K562 (cell line): ENCODE data around the gene IDUA. TPM values are rescaled to one million over a fixed set of nuclear protein-coding genes. Genes with fewer than 3 reads are reported as not detected.
A peak's percentile ranks its signal among the peaks of the same experiment; 100 is the strongest.

Source experiments
- ATAC-seq: fragments of 200-7000 bp; cut with Tn5 transposase; 3 replicates; pipeline ENCODE4 v1.9.1; 2020; ENCODE audit warnings: moderate library complexity
- BruUV-seq: library from RNA; stranded (reverse); fragments of 400-500 nt; replicated peaks from 2 replicates; lab custom pipeline; 2021; lab: Mats Ljungman, UMichigan
- CTCF ChIA-PET: fragments of 300-600 bp; formaldehyde crosslinking; extraction: SDS; loops from one replicate; lab custom pipeline; 2021; ENCODE audit warnings: low intra/inter-chr PET ratio; lab: Yijun Ruan, JAX
- POLR2A ChIA-PET: fragments of 300-600, 350-650 bp; sonication (Branson Sonifier 250); formaldehyde crosslinking; extraction: SDS; loops from one replicate; lab custom pipeline; 2021; ENCODE audit warnings: antibody characterized with exemption, inconsistent platforms; lab: Yijun Ruan, JAX
- DNase-seq, 4 experiments: peaks; one replicate each; pipeline versions ENCODE4 v3.0.0 to v3.0.0-alpha.2; 2011 to 2018; ENCODE audit warnings: low spot score in 3 of 4, mixed read lengths in 3 of 4; ENCODE audit errors: extremely low read depth in 1 of 4
- FAIRE-seq: peaks from 2 replicates; lab custom pipeline; 2011; peaks lifted over from hg19 to GRCh38; lab: Jason Lieb, UNC
- H2AFZ ChIP-seq: 2 replicates; pipeline ENCODE4 v1.6.0; 2011; ENCODE audit warnings: low read depth, low read length, control low read depth, inconsistent platforms
- H3K27ac ChIP-seq: fragments of 200-600 bp; 3 replicates; pipeline ENCODE4 v1.8.0; 2011; ENCODE audit warnings: low read depth, mild to moderate bottlenecking, control low read depth, inconsistent platforms, low read length, moderate library complexity, mixed read lengths; ENCODE audit errors: extremely low read depth
- H3K27me3 ChIP-seq, 2 experiments: fragments of 300-600 bp in 1 of 2; 2 replicates in 1 of 2; 3 replicates in 1 of 2; pipeline versions ENCODE4 v1.6.0 to v1.8.0; 2011; ENCODE audit warnings: inconsistent platforms in 2 of 2, low read length in 2 of 2, mild to moderate bottlenecking in 1 of 2, mixed read lengths in 1 of 2, moderate library complexity in 1 of 2; ENCODE audit not compliant: control insufficient read depth in 2 of 2, insufficient read depth in 2 of 2
- H3K36me3 ChIP-seq: fragments of 300-600 bp; 3 replicates; pipeline ENCODE4 v1.8.0; 2011; ENCODE audit warnings: mild to moderate bottlenecking, low read length, inconsistent platforms; ENCODE audit not compliant: control insufficient read depth, insufficient read depth
- H3K4me1 ChIP-seq, 2 experiments: fragments of 200-600 bp in 1 of 2; replicated peaks in 1 of 2; 2 replicates in 1 of 2; 3 replicates in 1 of 2; pipeline versions ENCODE4 v1.5.1 to v1.8.0; 2011; ENCODE audit warnings: inconsistent platforms in 2 of 2, low read length in 2 of 2, mild to moderate bottlenecking in 1 of 2, mixed read lengths in 1 of 2, moderate library complexity in 1 of 2; ENCODE audit not compliant: control insufficient read depth in 2 of 2, insufficient read depth in 2 of 2
- H3K4me2 ChIP-seq: 2 replicates; pipeline ENCODE4 v1.6.1; 2011; ENCODE audit warnings: low read length, control low read depth, inconsistent platforms, mixed read lengths; ENCODE audit not compliant: insufficient read depth
- H3K4me3 ChIP-seq: fragments of 200-600 bp; sonication (generic), shearing (Covaris generic); 2 replicates; pipeline ENCODE4 v1.5.1; 2016; ENCODE audit warnings: control low read depth, inconsistent platforms
- H3K79me2 ChIP-seq: fragments of 200-600 bp; 3 replicates; pipeline ENCODE4 v1.8.0; 2011; ENCODE audit warnings: low read length, inconsistent platforms; ENCODE audit not compliant: control insufficient read depth, insufficient read depth
- H3K9ac ChIP-seq, 2 experiments: 2 replicates each; pipeline versions ENCODE4 v1.6.0 to v1.6.1; 2011; ENCODE audit warnings: low read depth in 2 of 2, low read length in 2 of 2, control low read depth in 1 of 2, inconsistent platforms in 1 of 2, mild to moderate bottlenecking in 1 of 2, mixed read lengths in 1 of 2; ENCODE audit not compliant: insufficient read depth in 1 of 2
- H3K9me1 ChIP-seq: one replicate; pipeline ENCODE4 v1.6.0; 2011; ENCODE audit warnings: inconsistent platforms, mild to moderate bottlenecking, low read length, moderate library complexity; ENCODE audit not compliant: control insufficient read depth, insufficient read depth
- H3K9me3 ChIP-seq: replicated peaks from 2 replicates; pipeline ENCODE4 v1.5.1; 2011; ENCODE audit warnings: low read depth, low read length, inconsistent platforms; ENCODE audit not compliant: control insufficient read depth, insufficient read depth
- H4K20me1 ChIP-seq: replicated peaks from 2 replicates; pipeline ENCODE4 v1.6.1; 2011; ENCODE audit warnings: low read length, inconsistent platforms, mixed read lengths; ENCODE audit not compliant: control insufficient read depth, insufficient read depth
- RBFOX2 ChIP-seq: fragments of 200-400 bp; formaldehyde crosslinking; IDR thresholded peaks from 2 replicates; pipeline ENCODE4 v1.6.1; 2017; ENCODE audit warnings: low read depth, mild to moderate bottlenecking, low read length, moderate library complexity
- RNF219 ChIP-seq: fragments of 250-450 bp; sonication (Bioruptor Pico); IDR thresholded peaks from 2 replicates; pipeline ENCODE4 v1.5.0; 2022; ENCODE audit warnings: mild to moderate bottlenecking
- TBL1XR1 ChIP-seq, 2 experiments: IDR thresholded peaks; 2 replicates each; pipeline ENCODE4 v1.6.1; 2012; ENCODE audit warnings: improper control_type of control experiment in 2 of 2, low read length in 2 of 2, mild to moderate bottlenecking in 1 of 2
- ZNF699 ChIP-seq: fragments of 250-450 bp; sonication (Bioruptor Pico); IDR thresholded peaks from 2 replicates; pipeline ENCODE4 v1.8.0; 2021; ENCODE audit warnings: mild to moderate bottlenecking, moderate library complexity; ENCODE audit not compliant: insufficient replicate concordance
- WGBS: fragments of 100-300 bp; shearing (Covaris generic); methylation state at CpG from one replicate; pipeline ENCODE4 v1.1.6; 2016; ENCODE audit warnings: low coverage, mixed read lengths; ENCODE audit not compliant: insufficient coverage; ENCODE audit errors: missing lambda C conversion rate; 5-methylcytosine and 5-hydroxymethylcytosine counted together
- in situ Hi-C: fragments of 300-500 bp; cut with MboI; formaldehyde crosslinking; loops from 4 replicates; pipeline ENCODE4 v1.15.0; 2018; ENCODE audit warnings: inconsistent platforms, mixed read lengths
- intact Hi-C: fragments of 100-400 bp; cut with micrococcal nuclease; formaldehyde crosslinking; loops from 2 replicates; pipeline ENCODE4 v1.14.2; 2022
- polyA plus RNA-seq, 8 experiments: library from polyadenylated mRNA; depleted of rRNA in 4 of 8; stranded (reverse) in 5 of 8; unstranded in 3 of 8; fragments of >200 nt; fragmentation: Nextera tagmentation in 2 of 8; fragmentation: Illumina TruSeq in 1 of 8; extraction: Ambion mirVana in 2 of 8; extraction: Trizol in 1 of 8; gene quantifications; 2 replicates each; pipeline versions ENCODE4 v1.2.1 to v1.2.3, GENCODE V29; 2011 to 2014; ENCODE audit warnings: inconsistent platforms in 1 of 8, missing spikeins in 1 of 8
- total RNA-seq, 7 experiments: library from RNA; depleted of rRNA in 6 of 7; stranded (reverse); fragments of >200 nt in 6 of 7; fragmentation: Illumina TruSeq in 2 of 7; extraction: Trizol in 2 of 7; gene quantifications; 2 replicates each; pipeline versions ENCODE4 v1.2.1 to v1.2.3, GENCODE V29; 2011 to 2021; ENCODE audit warnings: low replicate concordance in 1 of 7

Gene IDUA
- total and polyA plus RNA-seq, 9 of the 15 experiments (the other 6 are each of a cell fraction or from before 2014, with no cell fraction given) = 0.04 to 16.1 (median 1.2) TPM

GRCh38 chr4:1004557-1005485 is 18.0 kb downstream of the IDUA start:
- FAIRE-seq = no peak

More at GRCh38 chr4:1004557-1005485, 18.0 kb downstream of the IDUA start:
- DNase-seq (no peak), ATAC-seq (no peak)
- BruUV-seq = no TSS peak
- H3K4me3 ChIP-seq = no peak overlapping the region
- H3K36me3 ChIP-seq = no peaks in the 10 kb centered on the region
- peaks cover 7 to 39% of the 10 kb centered on the region in 2 experiments; a peak in 3 of 5 replicates for H3K4me1 ChIP-seq
- H2AFZ ChIP-seq = no peak overlapping the region
- H3K9ac ChIP-seq = no peak overlapping the region
- ChIA-PET POLR2A (interaction anchor here (0.6 to 1.2 kb wide), 3 partner anchors 12 to 185 kb away, joined by 3 to 4 read pairs (median 3); partner anchors contain the start of gene IDUA), CTCF (no interaction called here)
- TF ChIP-seq ZNF699 (CRISPR knock-in tag) (no peak), RNF219 (CRISPR knock-in tag) (no peak), TBL1XR1 (IDR thresholded peaks at IDR 0.05; ENCODE audit: low read length in 2 of 2) (no peak), RBFOX2 (0 out of 2 replicates have a peak, but pooled peaks have one; percentile 4)
- intact Hi-C loops (no loop called here), in situ Hi-C loops (no loop called here)
- whole genome bisulfite sequencing = 66% methylated on average over 17 of the region's 25 CpGs
- no peaks in the 10 kb centered on the region for H3K9me3 ChIP-seq
- H3K27me3 ChIP-seq = no peaks in the 10 kb centered on the region
- H3K27ac ChIP-seq = no peak overlapping the region
- no peaks in the 10 kb centered on the region for H3K9me1 ChIP-seq
- H3K79me2 ChIP-seq = no peaks in the 10 kb centered on the region
- no peak overlapping the region for H3K4me2 ChIP-seq
- H4K20me1 ChIP-seq = no peaks in the 10 kb centered on the region
